K562 (cell line): ENCODE results near the gene PTGER3. TPM values are rescaled to one million over a fixed set of nuclear protein-coding genes. Genes with fewer than 3 reads are reported as not detected.

Experiments used
- ATAC-seq: fragments of 200-7000 bp; cut with Tn5 transposase; 3 replicates; pipeline ENCODE4 v1.9.1; 2020; ENCODE audit warnings: moderate library complexity
- BruUV-seq: library from RNA; stranded (reverse); fragments of 400-500 nt; replicated peaks from 2 replicates; lab custom pipeline; 2021; lab: Mats Ljungman, UMichigan
- CTCF ChIA-PET: fragments of 300-600 bp; formaldehyde crosslinking; extraction: SDS; loops from one replicate; lab custom pipeline; 2021; ENCODE audit warnings: low intra/inter-chr PET ratio; lab: Yijun Ruan, JAX
- POLR2A ChIA-PET: fragments of 300-600, 350-650 bp; sonication (Branson Sonifier 250); formaldehyde crosslinking; extraction: SDS; loops from one replicate; lab custom pipeline; 2021; ENCODE audit warnings: antibody characterized with exemption, inconsistent platforms; lab: Yijun Ruan, JAX
- DNase-seq, 4 experiments: peaks; one replicate each; pipeline versions ENCODE4 v3.0.0 to v3.0.0-alpha.2; 2011 to 2018; ENCODE audit warnings: low spot score in 3 of 4, mixed read lengths in 3 of 4; ENCODE audit errors: extremely low read depth in 1 of 4
- FAIRE-seq: peaks from 2 replicates; lab custom pipeline; 2011; peaks lifted over from hg19 to GRCh38; lab: Jason Lieb, UNC
- H2AFZ ChIP-seq: 2 replicates; pipeline ENCODE4 v1.6.0; 2011; ENCODE audit warnings: low read depth, low read length, control low read depth, inconsistent platforms
- H3K27ac ChIP-seq: fragments of 200-600 bp; 3 replicates; pipeline ENCODE4 v1.8.0; 2011; ENCODE audit warnings: low read depth, mild to moderate bottlenecking, control low read depth, inconsistent platforms, low read length, moderate library complexity, mixed read lengths; ENCODE audit errors: extremely low read depth
- H3K27me3 ChIP-seq, 2 experiments: fragments of 300-600 bp in 1 of 2; 2 replicates in 1 of 2; 3 replicates in 1 of 2; pipeline versions ENCODE4 v1.6.0 to v1.8.0; 2011; ENCODE audit warnings: inconsistent platforms in 2 of 2, low read length in 2 of 2, mild to moderate bottlenecking in 1 of 2, mixed read lengths in 1 of 2, moderate library complexity in 1 of 2; ENCODE audit not compliant: control insufficient read depth in 2 of 2, insufficient read depth in 2 of 2
- H3K36me3 ChIP-seq: fragments of 300-600 bp; 3 replicates; pipeline ENCODE4 v1.8.0; 2011; ENCODE audit warnings: mild to moderate bottlenecking, low read length, inconsistent platforms; ENCODE audit not compliant: control insufficient read depth, insufficient read depth
- H3K4me1 ChIP-seq, 2 experiments: fragments of 200-600 bp in 1 of 2; replicated peaks in 1 of 2; 2 replicates in 1 of 2; 3 replicates in 1 of 2; pipeline versions ENCODE4 v1.5.1 to v1.8.0; 2011; ENCODE audit warnings: inconsistent platforms in 2 of 2, low read length in 2 of 2, mild to moderate bottlenecking in 1 of 2, mixed read lengths in 1 of 2, moderate library complexity in 1 of 2; ENCODE audit not compliant: control insufficient read depth in 2 of 2, insufficient read depth in 2 of 2
- H3K4me2 ChIP-seq: 2 replicates; pipeline ENCODE4 v1.6.1; 2011; ENCODE audit warnings: low read length, control low read depth, inconsistent platforms, mixed read lengths; ENCODE audit not compliant: insufficient read depth
- H3K4me3 ChIP-seq: fragments of 200-600 bp; sonication (generic), shearing (Covaris generic); 2 replicates; pipeline ENCODE4 v1.5.1; 2016; ENCODE audit warnings: control low read depth, inconsistent platforms
- H3K79me2 ChIP-seq: fragments of 200-600 bp; 3 replicates; pipeline ENCODE4 v1.8.0; 2011; ENCODE audit warnings: low read length, inconsistent platforms; ENCODE audit not compliant: control insufficient read depth, insufficient read depth
- H3K9ac ChIP-seq, 2 experiments: 2 replicates each; pipeline versions ENCODE4 v1.6.0 to v1.6.1; 2011; ENCODE audit warnings: low read depth in 2 of 2, low read length in 2 of 2, control low read depth in 1 of 2, inconsistent platforms in 1 of 2, mild to moderate bottlenecking in 1 of 2, mixed read lengths in 1 of 2; ENCODE audit not compliant: insufficient read depth in 1 of 2
- H3K9me1 ChIP-seq: one replicate; pipeline ENCODE4 v1.6.0; 2011; ENCODE audit warnings: inconsistent platforms, mild to moderate bottlenecking, low read length, moderate library complexity; ENCODE audit not compliant: control insufficient read depth, insufficient read depth
- H3K9me3 ChIP-seq: replicated peaks from 2 replicates; pipeline ENCODE4 v1.5.1; 2011; ENCODE audit warnings: low read depth, low read length, inconsistent platforms; ENCODE audit not compliant: control insufficient read depth, insufficient read depth
- H4K20me1 ChIP-seq: replicated peaks from 2 replicates; pipeline ENCODE4 v1.6.1; 2011; ENCODE audit warnings: low read length, inconsistent platforms, mixed read lengths; ENCODE audit not compliant: control insufficient read depth, insufficient read depth
- DPF2 ChIP-seq: fragments of 450-650 bp; IDR thresholded peaks from 2 replicates; pipeline ENCODE4 v1.6.1; 2016
- HEY1 ChIP-seq: fragments of 250-450 bp; sonication (Bioruptor Pico); IDR thresholded peaks from 2 replicates; pipeline ENCODE4 v1.5.0; 2020; ENCODE audit warnings: mild to moderate bottlenecking, moderate library complexity, borderline replicate concordance
- L3MBTL2 ChIP-seq: fragments of 450-650 bp; IDR thresholded peaks from 2 replicates; pipeline ENCODE4 v1.6.1; 2016; ENCODE audit warnings: mild to moderate bottlenecking, moderate library complexity
- POU5F1 ChIP-seq: fragments of 150-350 bp; IDR thresholded peaks from 2 replicates; pipeline ENCODE4 v1.6.1; 2014; ENCODE audit warnings: borderline replicate concordance, low read length, low read depth, mild to moderate bottlenecking; ENCODE audit not compliant: partially characterized antibody
- RFX5 ChIP-seq: IDR thresholded peaks from 2 replicates; pipeline ENCODE4 v1.6.1; 2011; ENCODE audit warnings: low read depth, mild to moderate bottlenecking, improper control_type of control experiment, low read length
- ZNF584 ChIP-seq: fragments of 200-800 bp; sonication (Bioruptor generic); IDR thresholded peaks from 2 replicates; pipeline ENCODE4 v1.6.1; 2016; ENCODE audit warnings: low read depth, mild to moderate bottlenecking, missing genetic modification characterization, missing compliant biosample characterization
- WGBS: fragments of 100-300 bp; shearing (Covaris generic); methylation state at CpG from one replicate; pipeline ENCODE4 v1.1.6; 2016; ENCODE audit warnings: low coverage, mixed read lengths; ENCODE audit not compliant: insufficient coverage; ENCODE audit errors: missing lambda C conversion rate; 5-methylcytosine and 5-hydroxymethylcytosine counted together
- in situ Hi-C: fragments of 300-500 bp; cut with MboI; formaldehyde crosslinking; loops from 4 replicates; pipeline ENCODE4 v1.15.0; 2018; ENCODE audit warnings: inconsistent platforms, mixed read lengths
- intact Hi-C: fragments of 100-400 bp; cut with micrococcal nuclease; formaldehyde crosslinking; loops from 2 replicates; pipeline ENCODE4 v1.14.2; 2022
- polyA plus RNA-seq, 8 experiments: library from polyadenylated mRNA; depleted of rRNA in 4 of 8; stranded (reverse) in 5 of 8; unstranded in 3 of 8; fragments of >200 nt; fragmentation: Nextera tagmentation in 2 of 8; fragmentation: Illumina TruSeq in 1 of 8; extraction: Ambion mirVana in 2 of 8; extraction: Trizol in 1 of 8; gene quantifications; 2 replicates each; pipeline versions ENCODE4 v1.2.1 to v1.2.3, GENCODE V29; 2011 to 2014; ENCODE audit warnings: inconsistent platforms in 1 of 8, missing spikeins in 1 of 8
- total RNA-seq, 7 experiments: library from RNA; depleted of rRNA in 6 of 7; stranded (reverse); fragments of >200 nt in 6 of 7; fragmentation: Illumina TruSeq in 2 of 7; extraction: Trizol in 2 of 7; gene quantifications; 2 replicates each; pipeline versions ENCODE4 v1.2.1 to v1.2.3, GENCODE V29; 2011 to 2021; ENCODE audit warnings: low replicate concordance in 1 of 7
- TF ChIP-seq, protein P1 (sequence below): fragments of 450-650 bp; IDR thresholded peaks from 2 replicates; pipeline ENCODE4 v1.6.1; 2016; ENCODE audit warnings: antibody characterized with exemption

The PTGER3 gene
- total and polyA plus RNA-seq, 9 of the 15 experiments (the other 6 are each of a cell fraction or from before 2014, with no cell fraction given), result 3.8 to 28.5 (median 14.2) TPM

DNA sequence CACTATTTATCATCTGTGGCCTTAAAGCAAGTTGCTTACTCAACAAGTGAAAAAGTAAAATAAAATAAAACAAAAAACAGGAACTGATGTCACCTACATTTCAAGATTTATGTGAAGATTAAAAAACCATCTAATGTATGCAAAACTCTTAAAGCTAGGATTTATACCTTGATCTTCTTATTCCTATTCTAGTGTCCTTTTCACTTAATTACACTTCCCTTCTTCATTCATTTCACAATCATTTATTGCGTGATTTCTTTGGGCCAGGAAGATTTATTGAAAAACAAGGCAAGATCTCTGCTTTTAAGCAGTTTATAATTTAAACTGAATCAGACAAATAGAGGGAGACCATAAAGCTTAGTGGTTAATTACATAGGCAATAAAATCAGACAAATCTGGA lies 18.6 kb downstream of the PTGER3 start:
- no peak overlapping the region for H3K27ac ChIP-seq
- H4K20me1 ChIP-seq, result no peaks in the 10 kb centered on the region
- no peak overlapping the region for H2AFZ ChIP-seq
- no peak for DNase-seq
- POLR2A ChIA-PET, result no interaction called here
- H3K9me1 ChIP-seq, result no peaks in the 10 kb centered on the region
- no TSS peak for BruUV-seq
- no peak overlapping the region for H3K4me3 ChIP-seq
- H3K79me2 ChIP-seq, result peaks cover 50% of the 10 kb centered on the region
- no peaks in the 10 kb centered on the region; a peak in 1 of 5 replicates for H3K4me1 ChIP-seq
- no peaks in the 10 kb centered on the region for H3K9me3 ChIP-seq
- no peak overlapping the region for H3K4me2 ChIP-seq
- H3K27me3 ChIP-seq, result no peaks in the 10 kb centered on the region
- intact Hi-C loops, result no loop called here
- H3K36me3 ChIP-seq, result peaks cover 25% of the 10 kb centered on the region; the same call in 2 of the 3 replicates
- no peak overlapping the region for H3K9ac ChIP-seq
- TF ChIP-seq RFX5 (no peak), ZNF584 (CRISPR knock-in tag) (no peak), L3MBTL2 (no peak), DPF2 (no peak), POU5F1 (no peak), HEY1 (CRISPR knock-in tag) (no peak)
- TF ChIP-seq, protein P1, sequence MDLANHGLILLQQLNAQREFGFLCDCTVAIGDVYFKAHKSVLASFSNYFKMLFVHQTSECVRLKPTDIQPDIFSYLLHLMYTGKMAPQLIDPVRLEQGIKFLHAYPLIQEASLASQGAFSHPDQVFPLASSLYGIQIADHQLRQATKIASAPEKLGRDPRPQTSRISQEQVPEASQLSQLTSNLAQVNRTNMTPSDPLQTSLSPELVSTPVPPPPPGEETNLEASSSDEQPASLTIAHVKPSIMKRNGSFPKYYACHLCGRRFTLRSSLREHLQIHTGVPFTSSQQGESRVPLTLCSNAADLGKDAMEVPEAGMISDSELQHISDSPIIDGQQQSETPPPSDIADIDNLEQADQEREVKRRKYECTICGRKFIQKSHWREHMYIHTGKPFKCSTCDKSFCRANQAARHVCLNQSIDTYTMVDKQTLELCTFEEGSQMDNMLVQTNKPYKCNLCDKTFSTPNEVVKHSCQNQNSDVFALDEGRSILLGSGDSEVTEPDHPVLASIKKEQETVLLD, result no peak
- 95% methylated on average over 1 of the region's 1 CpG for WGBS
- CTCF ChIA-PET, result no interaction called here
- no peak for ATAC-seq
- in situ Hi-C loops, result no loop called here
- no peak for FAIRE-seq
